Colonic mucosa (tissue), 4 donors: ENCODE data around the gene NOXA1. TPM values are rescaled to one million over a fixed set of nuclear protein-coding genes. Genes with fewer than 3 reads are reported as not detected.

ENCODE experiments used
- DNase-seq: peaks from one replicate; pipeline ENCODE4 v3.0.0-alpha.2; 2020
- H3K27ac ChIP-seq: fragments of 200-600 bp; one replicate; pipeline ENCODE4 v1.8.0; 2021
- H3K27me3 ChIP-seq: fragments of 200-600 bp; one replicate; pipeline ENCODE4 v1.8.0; 2021
- H3K36me3 ChIP-seq: fragments of 200-600 bp; one replicate; pipeline ENCODE4 v1.8.0; 2021
- H3K4me1 ChIP-seq: fragments of 200-600 bp; one replicate; pipeline ENCODE4 v1.8.0; 2021; ENCODE audit warnings: mild to moderate bottlenecking
- H3K4me3 ChIP-seq: fragments of 200-600 bp; one replicate; pipeline ENCODE4 v1.8.0; 2021
- H3K9ac ChIP-seq, 2 donors: one replicate each; pipeline ENCODE4 v1.7.0; 2013; ENCODE audit warnings: control low read depth in 2 of 2, low read depth in 2 of 2, low read length in 2 of 2
- H3K9me3 ChIP-seq: fragments of 200-600 bp; one replicate; pipeline ENCODE4 v1.8.0; 2021
- intact Hi-C: fragments of 100-400 bp; cut with DNase I; formaldehyde crosslinking; loops from one replicate; pipeline ENCODE4 v1.14.1; 2022
- total RNA-seq, 2 donors: library from RNA; stranded (reverse); fragmentation: NEBNext Ultra II Directional in 1 of 2; extraction: Animal tissue kit (Norgen Biotek cat#: 25700) in 1 of 2; gene quantifications; one replicate each; pipeline ENCODE4 v1.2.1, GENCODE V29; 2021
- TF ChIP-seq, protein P1 (sequence below): fragments of 200-600 bp; IDR thresholded peaks from one replicate; pipeline ENCODE4 v1.8.0; 2022; ENCODE audit warnings: antibody characterized with exemption, mild to moderate bottlenecking
- donor health status: healthy.
- donor health status: DM: no; HTN: no; CAD: no.
- donor health status: DM: no; HTN: no; CAD: no.

The NOXA1 gene
- total RNA-seq, 2 donors from 2014 or later: 27.5 to 29.3 TPM

DNA sequence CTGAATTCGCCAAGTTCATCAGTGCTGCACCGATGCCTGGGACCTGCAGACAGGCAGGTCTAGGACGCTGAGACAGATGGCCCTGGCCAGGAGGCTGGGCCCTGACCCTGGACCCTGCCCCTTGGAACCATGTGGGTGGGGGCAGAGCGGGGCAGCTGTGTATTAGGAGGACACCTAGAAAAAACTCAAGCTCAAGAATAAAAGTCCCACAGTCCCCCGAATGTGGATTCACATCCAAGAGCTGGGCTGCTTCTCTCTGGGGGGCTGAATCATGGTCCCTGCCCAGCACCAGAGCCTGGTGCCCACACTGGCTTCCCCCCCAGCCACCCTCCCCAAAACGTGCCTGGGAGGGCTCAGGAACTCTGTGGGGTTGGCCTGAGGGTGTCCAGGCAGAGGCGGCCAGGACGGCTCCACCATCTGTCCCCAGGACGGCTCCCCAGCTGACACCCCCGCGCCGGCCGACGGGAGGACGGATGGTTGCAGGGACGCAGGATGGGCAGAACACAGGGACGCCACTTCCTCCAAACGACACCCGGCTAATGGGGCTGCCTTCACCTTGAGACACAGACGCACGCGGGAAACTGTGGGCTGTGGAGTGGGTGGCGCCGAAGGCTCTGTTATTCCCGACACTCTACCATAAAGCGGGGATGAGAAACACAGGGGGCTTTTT, 35.2 kb upstream of the NOXA1 start:
- no peaks in the 10 kb centered on the region for H3K36me3 ChIP-seq
- H3K27me3 ChIP-seq: no peaks in the 10 kb centered on the region
- no peak for DNase-seq
- TF ChIP-seq, protein P1, sequence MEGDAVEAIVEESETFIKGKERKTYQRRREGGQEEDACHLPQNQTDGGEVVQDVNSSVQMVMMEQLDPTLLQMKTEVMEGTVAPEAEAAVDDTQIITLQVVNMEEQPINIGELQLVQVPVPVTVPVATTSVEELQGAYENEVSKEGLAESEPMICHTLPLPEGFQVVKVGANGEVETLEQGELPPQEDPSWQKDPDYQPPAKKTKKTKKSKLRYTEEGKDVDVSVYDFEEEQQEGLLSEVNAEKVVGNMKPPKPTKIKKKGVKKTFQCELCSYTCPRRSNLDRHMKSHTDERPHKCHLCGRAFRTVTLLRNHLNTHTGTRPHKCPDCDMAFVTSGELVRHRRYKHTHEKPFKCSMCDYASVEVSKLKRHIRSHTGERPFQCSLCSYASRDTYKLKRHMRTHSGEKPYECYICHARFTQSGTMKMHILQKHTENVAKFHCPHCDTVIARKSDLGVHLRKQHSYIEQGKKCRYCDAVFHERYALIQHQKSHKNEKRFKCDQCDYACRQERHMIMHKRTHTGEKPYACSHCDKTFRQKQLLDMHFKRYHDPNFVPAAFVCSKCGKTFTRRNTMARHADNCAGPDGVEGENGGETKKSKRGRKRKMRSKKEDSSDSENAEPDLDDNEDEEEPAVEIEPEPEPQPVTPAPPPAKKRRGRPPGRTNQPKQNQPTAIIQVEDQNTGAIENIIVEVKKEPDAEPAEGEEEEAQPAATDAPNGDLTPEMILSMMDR: no peak
- H3K4me1 ChIP-seq: peaks cover 8% of the 10 kb centered on the region
- no peak overlapping the region for H3K4me3 ChIP-seq
- no peaks in the 10 kb centered on the region for H3K9me3 ChIP-seq
- H3K27ac ChIP-seq: no peak overlapping the region
- intact Hi-C loops: no loop called here
- no peak overlapping the region for H3K9ac ChIP-seq

- Histone ChIP-seq H3K36me3 (no peaks in the 10 kb centered on the region), H3K4me1 (peaks cover 8% of the 10 kb centered on the region), H3K27me3 (no peaks in the 10 kb centered on the region), H3K4me3 (no peak overlapping the region), H3K9ac (no peak overlapping the region), H3K9me3 (no peaks in the 10 kb centered on the region), H3K27ac (no peak overlapping the region)
- TF ChIP-seq, protein P1: no peak
- intact Hi-C loops: no loop called here
- DNase-seq: no peak
Measured at GRCh38 chr9:137388589-137389427, 34.4 kb upstream of the NOXA1 start.

DNA sequence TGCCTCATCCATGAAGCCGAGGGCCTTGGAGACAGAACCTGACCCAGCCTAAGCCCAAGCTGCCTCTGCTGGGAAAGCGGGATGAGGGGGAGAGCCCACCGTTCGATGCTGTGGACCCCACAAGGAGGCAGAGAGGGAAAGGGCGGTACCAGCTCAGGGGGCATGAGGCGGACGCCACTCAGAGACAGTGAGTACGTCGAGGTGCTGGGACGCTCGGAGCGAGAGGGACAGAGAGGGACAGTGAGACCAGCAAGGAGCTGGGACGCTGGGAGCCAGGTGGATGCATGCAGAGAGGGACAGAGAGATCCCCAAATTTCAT, 33.8 kb upstream of the NOXA1 start:
- H3K27ac ChIP-seq: no peak overlapping the region
- DNase-seq: no peak
- H3K4me1 ChIP-seq: peaks cover 8% of the 10 kb centered on the region
- TF ChIP-seq, protein P1: no peak
- no peak overlapping the region for H3K9ac ChIP-seq
- H3K9me3 ChIP-seq: no peaks in the 10 kb centered on the region
- H3K36me3 ChIP-seq: no peaks in the 10 kb centered on the region
- H3K4me3 ChIP-seq: no peak overlapping the region
- intact Hi-C loops: no loop called here
- no peaks in the 10 kb centered on the region for H3K27me3 ChIP-seq

DNA sequence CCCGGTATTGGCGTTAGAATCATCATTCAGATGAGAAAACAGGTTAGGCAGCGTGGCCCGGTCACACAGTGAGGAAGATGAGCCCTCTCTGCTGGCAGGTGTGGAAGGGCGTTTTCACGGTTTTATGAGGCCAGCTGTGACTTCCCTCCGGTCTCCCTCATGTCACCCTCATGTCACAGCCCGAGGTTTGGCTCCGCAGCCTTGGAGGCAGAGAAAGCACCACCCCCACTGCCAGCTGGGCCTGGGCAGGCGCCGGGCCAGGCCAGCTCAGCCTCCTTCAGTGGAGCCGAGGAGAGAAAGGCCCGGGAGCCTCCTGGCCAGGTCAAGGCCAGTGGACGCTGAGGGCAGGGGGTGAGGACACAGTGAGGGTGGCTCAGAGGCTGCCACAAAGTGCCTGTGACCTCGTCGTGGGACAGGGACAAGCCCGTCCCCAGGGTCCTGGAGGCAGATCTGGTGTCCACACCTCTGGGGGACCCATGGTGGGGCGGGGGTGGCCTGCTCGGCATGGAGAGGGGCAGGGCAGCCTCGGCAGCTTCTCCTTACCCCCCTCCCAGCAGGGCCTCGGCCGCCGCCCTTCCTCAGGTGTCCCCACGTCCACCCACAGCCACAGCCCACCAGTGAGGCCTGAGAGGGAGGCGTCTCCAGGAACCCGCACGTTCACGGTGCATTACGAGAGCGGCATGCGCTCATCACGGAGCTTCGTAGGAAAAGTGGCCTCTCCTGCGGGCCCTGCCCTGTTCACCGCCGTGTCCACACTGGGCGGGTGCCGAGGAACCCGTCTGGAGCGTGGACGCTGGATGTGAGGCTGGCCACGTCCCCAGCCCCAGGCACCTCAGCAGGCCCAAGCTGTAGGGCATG, 32.4 kb upstream of the NOXA1 start:
- H3K27ac ChIP-seq: peak overlapping the region; percentile 82
- peak overlapping the region; percentile 3 for H3K4me3 ChIP-seq
- intact Hi-C loops: no loop called here
- H3K9me3 ChIP-seq: no peaks in the 10 kb centered on the region
- peaks cover 8% of the 10 kb centered on the region for H3K4me1 ChIP-seq
- DNase-seq: peak; percentile 80
- no peaks in the 10 kb centered on the region for H3K27me3 ChIP-seq
- peak overlapping the region in 1 of 2 donors; percentile 26 for H3K9ac ChIP-seq
- no peaks in the 10 kb centered on the region for H3K36me3 ChIP-seq
- TF ChIP-seq, protein P1: no peak

GRCh38 chr9:137391411-137391754, 31.8 kb upstream of the NOXA1 start:
- Histone ChIP-seq H3K4me1 (peaks cover 8% of the 10 kb centered on the region), H3K27me3 (no peaks in the 10 kb centered on the region), H3K9me3 (no peaks in the 10 kb centered on the region), H3K27ac (peak overlapping the region; percentile 82), H3K4me3 (peak overlapping the region; percentile 3), H3K9ac (no peak overlapping the region), H3K36me3 (no peaks in the 10 kb centered on the region)
- DNase-seq: peak; percentile 88
- intact Hi-C loops: no loop called here
- TF ChIP-seq, protein P1: no peak
